NT2/D1 (cell line): ENCODE measurements around the gene ZBTB7A.

ENCODE experiments used
- DNase-seq: peaks from one replicate; pipeline ENCODE4 v3.0.0-alpha.2; 2011; ENCODE audit warnings: low read depth, low spot score
- H3K27me3 ChIP-seq: 2 replicates; pipeline ENCODE4 v1.6.0; 2011; ENCODE audit warnings: mild to moderate bottlenecking; ENCODE audit not compliant: insufficient read length, insufficient read depth
- H3K36me3 ChIP-seq: 2 replicates; pipeline ENCODE4 v1.6.1; 2011; ENCODE audit warnings: mild to moderate bottlenecking, low read length, mixed read lengths; ENCODE audit not compliant: insufficient read depth, insufficient read length
- H3K4me1 ChIP-seq: 2 replicates; pipeline ENCODE4 v1.5.1; 2011; ENCODE audit not compliant: insufficient read depth, insufficient read length
- H3K4me3 ChIP-seq: 2 replicates; pipeline ENCODE4 v1.5.1; 2011; ENCODE audit warnings: low read depth; ENCODE audit not compliant: insufficient read length
- H3K9ac ChIP-seq: 2 replicates; pipeline ENCODE4 v1.6.0; 2011; ENCODE audit warnings: low read depth; ENCODE audit not compliant: insufficient read length
- H3K9me3 ChIP-seq: 2 replicates; pipeline ENCODE4 v1.5.1; 2011; ENCODE audit warnings: mild to moderate bottlenecking, low read length; ENCODE audit not compliant: insufficient read depth
- SUZ12 ChIP-seq: IDR thresholded peaks from 2 replicates; pipeline ENCODE4 v1.6.1; 2011; ENCODE audit not compliant: insufficient read length, insufficient read depth; ENCODE audit errors: extremely low read depth
- YY1 ChIP-seq: IDR thresholded peaks from 2 replicates; pipeline ENCODE4 v1.6.1; 2011; ENCODE audit not compliant: insufficient read length, insufficient read depth
- ZNF274 ChIP-seq: IDR thresholded peaks from 2 replicates; pipeline ENCODE4 v1.6.1; 2011; ENCODE audit warnings: mild to moderate bottlenecking, low read depth, low read length

Gene ZBTB7A

GRCh38 chr19:4035018-4035566, 31.6 kb downstream of the ZBTB7A start:
- Histone ChIP-seq H3K9me3 (no peaks in the 10 kb centered on the region), H3K36me3 (peaks cover 76% of the 10 kb centered on the region), H3K9ac (no peak overlapping the region), H3K4me3 (no peak overlapping the region), H3K4me1 (peaks cover 12% of the 10 kb centered on the region), H3K27me3 (no peaks in the 10 kb centered on the region)
- TF ChIP-seq ZNF274, result no peak
- no peak for TF ChIP-seq YY1
- TF ChIP-seq SUZ12, result no peak
- DNase-seq, result no peak

- Histone ChIP-seq H3K9me3 (no peaks in the 10 kb centered on the region), H3K4me3 (no peak overlapping the region), H3K27me3 (no peaks in the 10 kb centered on the region), H3K9ac (peak overlapping the region; percentile 21), H3K36me3 (peaks cover 81% of the 10 kb centered on the region), H3K4me1 (peaks cover 12% of the 10 kb centered on the region)
- no peak for DNase-seq
- TF ChIP-seq YY1 (no peak), ZNF274 (no peak), SUZ12 (no peak)
Measured at GRCh38 chr19:4034048-4035017, 32.4 kb downstream of the ZBTB7A start.

DNA sequence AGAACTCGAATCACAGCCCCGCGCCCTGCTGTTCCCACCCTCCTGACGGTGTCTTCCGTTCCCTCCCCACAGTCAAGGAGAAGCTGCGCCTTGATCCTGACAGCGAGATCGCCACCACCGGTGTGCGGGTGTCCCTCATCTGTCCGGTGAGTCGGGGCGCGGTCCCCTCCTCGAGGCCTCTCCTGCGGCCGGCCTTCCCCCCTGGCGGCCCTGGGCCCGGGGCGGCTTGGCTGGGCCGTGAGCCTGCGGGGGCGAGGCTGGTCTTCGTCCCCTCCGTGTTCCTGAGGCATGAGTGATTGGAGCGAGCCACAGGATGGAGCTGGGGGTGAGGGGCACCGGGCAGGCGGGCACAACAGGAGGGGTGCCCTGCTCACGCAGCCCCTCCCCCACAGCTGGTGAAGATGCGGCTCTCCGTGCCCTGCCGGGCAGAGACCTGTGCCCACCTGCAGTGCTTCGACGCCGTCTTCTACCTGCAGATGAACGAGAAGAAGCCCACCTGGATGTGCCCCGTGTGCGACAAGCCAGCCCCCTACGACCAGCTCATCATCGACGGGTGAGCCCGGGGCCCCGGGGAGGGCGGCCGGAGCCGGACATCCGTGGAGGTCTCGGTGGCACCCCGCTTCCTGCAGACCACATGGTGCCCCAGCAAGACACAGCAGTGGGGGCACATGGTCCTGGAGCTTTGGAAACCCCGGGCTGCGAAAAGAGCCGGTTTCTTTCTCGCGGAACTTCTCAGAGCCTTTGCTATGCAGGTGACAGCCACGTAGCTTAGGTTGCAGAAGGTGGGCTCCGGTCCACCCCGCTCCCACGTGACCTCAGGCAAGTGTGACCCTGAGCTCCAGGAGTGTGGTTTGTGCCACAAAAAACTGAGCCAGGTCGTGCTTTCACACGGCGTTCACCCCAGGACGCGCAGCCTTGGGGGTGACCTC, 33.4 kb downstream of the ZBTB7A start:
- H3K36me3 ChIP-seq, result peaks cover 87% of the 10 kb centered on the region
- no peaks in the 10 kb centered on the region for H3K9me3 ChIP-seq
- H3K9ac ChIP-seq, result no peak overlapping the region
- no peak for TF ChIP-seq ZNF274
- TF ChIP-seq YY1, result no peak
- no peak for TF ChIP-seq SUZ12
- H3K4me1 ChIP-seq, result peaks cover 12% of the 10 kb centered on the region
- no peak overlapping the region for H3K4me3 ChIP-seq
- no peak for DNase-seq
- H3K27me3 ChIP-seq, result no peaks in the 10 kb centered on the region

- H3K36me3 ChIP-seq, result peaks cover 91% of the 10 kb centered on the region
- no peak for DNase-seq
- H3K27me3 ChIP-seq, result no peaks in the 10 kb centered on the region
- no peaks in the 10 kb centered on the region for H3K9me3 ChIP-seq
- peaks cover 12% of the 10 kb centered on the region for H3K4me1 ChIP-seq
- H3K9ac ChIP-seq, result no peak overlapping the region
- TF ChIP-seq YY1 (no peak), ZNF274 (no peak), SUZ12 (no peak)
- no peak overlapping the region for H3K4me3 ChIP-seq
Measured at GRCh38 chr19:4032436-4032835, 34.3 kb downstream of the ZBTB7A start.

- Histone ChIP-seq H3K27me3 (no peaks in the 10 kb centered on the region), H3K36me3 (peaks cover 86% of the 10 kb centered on the region), H3K9ac (no peak overlapping the region), H3K9me3 (no peaks in the 10 kb centered on the region), H3K4me1 (peaks cover 14% of the 10 kb centered on the region), H3K4me3 (no peak overlapping the region)
- TF ChIP-seq SUZ12 (no peak), YY1 (no peak)
- DNase-seq, result no peak
Measured at GRCh38 chr19:4031420-4031819, 35.3 kb downstream of the ZBTB7A start.

- peaks cover 86% of the 10 kb centered on the region for H3K36me3 ChIP-seq
Measured at GRCh38 chr19:4030981-4031380, 35.7 kb downstream of the ZBTB7A start.

More at GRCh38 chr19:4030981-4031380, 35.7 kb downstream of the ZBTB7A start:
- no peak overlapping the region for H3K9ac ChIP-seq
- H3K4me3 ChIP-seq, result no peak overlapping the region
- H3K4me1 ChIP-seq, result peaks cover 14% of the 10 kb centered on the region
- H3K27me3 ChIP-seq, result no peaks in the 10 kb centered on the region
- no peak for TF ChIP-seq ZNF274
- H3K9me3 ChIP-seq, result no peaks in the 10 kb centered on the region
- no peak for DNase-seq
